Measurements from ENCODE around the gene MDM4.
A peak's percentile ranks its signal among the peaks of the same experiment; 100 is the strongest.
"Not testable (repeated sequence)": the region's sequence is repeated elsewhere in the genome, so short reads cannot be mapped to it uniquely, and the experiment has no call there.

Gene MDM4

DNA sequence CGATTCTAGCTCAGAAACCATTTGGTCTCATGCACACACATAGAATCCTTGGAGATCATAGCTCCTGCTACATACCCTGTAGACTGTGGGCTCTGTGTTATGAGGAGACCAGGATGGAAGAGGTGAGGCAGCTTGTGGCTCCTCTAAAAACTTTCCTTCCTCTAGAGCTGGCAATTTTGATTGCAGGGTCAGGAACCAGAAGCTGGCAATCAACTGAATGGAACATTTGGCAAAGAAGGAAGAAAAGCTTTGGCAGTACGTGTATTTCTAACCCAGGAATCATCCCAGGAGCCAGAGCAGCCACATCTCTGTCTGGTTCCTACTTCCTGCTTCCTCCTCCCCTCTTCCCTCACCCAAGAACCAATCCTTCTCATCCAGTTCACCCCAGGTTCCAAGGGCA is 37.3 kb upstream of the MDM4 start:
- Histone ChIP-seq H3K4me1 (ENCODE audit: insufficient read depth, low read length) (peaks cover 13% of the 10 kb centered on the region), H3K9me3 (ENCODE audit: control insufficient read depth, insufficient read depth, low read length) (no peaks in the 10 kb centered on the region), H3K36me3 (ENCODE audit: insufficient read depth, low read length) (no peaks in the 10 kb centered on the region), H3K9ac (ENCODE audit: low read depth, low read length) (no peak overlapping the region)

DNA sequence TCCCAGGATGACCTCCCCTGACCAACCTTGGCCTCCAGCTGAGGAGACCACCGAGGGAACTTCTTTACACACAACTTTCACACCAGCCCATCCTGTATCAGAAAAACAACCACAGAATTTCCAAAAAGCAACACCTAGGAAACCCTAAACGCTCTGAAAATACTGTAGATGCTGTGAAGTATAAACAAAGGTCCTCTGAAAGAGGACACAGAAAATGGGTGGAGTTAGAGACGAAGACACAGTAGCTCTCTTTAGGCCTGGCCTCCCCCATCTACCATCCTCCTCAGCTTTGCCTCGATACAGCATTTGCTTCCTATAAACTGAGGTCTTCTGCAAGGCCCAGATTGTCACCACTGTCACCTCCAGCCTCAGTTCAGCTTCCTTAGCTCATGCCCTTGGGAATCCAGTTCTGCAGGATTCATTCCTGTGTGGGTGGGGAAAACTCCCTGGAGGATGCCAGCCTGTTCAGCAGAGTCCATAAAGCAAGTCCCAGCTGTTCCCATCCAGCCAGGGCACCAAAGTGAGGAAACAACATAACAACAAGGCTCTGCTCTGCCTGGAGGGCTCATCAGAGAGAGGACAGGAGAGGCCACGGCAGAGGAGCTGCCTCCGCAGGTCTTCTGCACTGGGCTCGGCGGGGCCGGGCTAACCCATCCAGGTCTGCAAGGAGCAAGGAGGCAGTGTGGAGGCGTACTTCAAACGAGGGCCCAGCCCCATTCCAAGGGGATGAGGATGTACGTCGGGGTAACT is 36.6 kb upstream of the MDM4 start:
- H3K9me3 ChIP-seq (ENCODE audit: control insufficient read depth, insufficient read depth, low read length), result no peaks in the 10 kb centered on the region
- no peak overlapping the region for H3K9ac ChIP-seq (ENCODE audit: low read depth, low read length)
- H3K4me1 ChIP-seq (ENCODE audit: insufficient read depth, low read length), result peaks cover 13% of the 10 kb centered on the region
- H3K36me3 ChIP-seq (ENCODE audit: insufficient read depth, low read length), result no peaks in the 10 kb centered on the region

DNA sequence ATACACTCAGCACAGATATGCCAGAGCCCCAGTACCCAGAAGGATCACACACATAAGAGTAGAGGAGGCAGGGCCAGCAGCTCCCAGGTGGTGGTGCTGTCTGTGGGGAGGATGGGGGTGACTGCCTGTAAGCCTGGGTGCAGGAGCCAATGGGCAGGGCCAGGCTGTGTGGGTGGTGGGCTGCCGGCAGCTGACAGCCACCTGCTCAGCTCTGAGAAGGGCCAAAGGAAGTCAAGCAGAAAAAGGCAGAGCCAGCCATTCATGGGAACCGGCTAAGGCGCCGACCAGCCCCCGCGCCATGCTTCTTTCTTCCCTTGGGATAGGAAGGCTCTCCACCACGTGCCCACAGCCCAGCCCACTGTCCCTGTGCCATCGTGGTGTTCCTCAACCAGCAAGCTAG is 35.7 kb upstream of the MDM4 start:
- no peak overlapping the region for H3K9ac ChIP-seq (ENCODE audit: low read depth, low read length)
- H3K9me3 ChIP-seq (ENCODE audit: control insufficient read depth, insufficient read depth, low read length), result no peaks in the 10 kb centered on the region
- H3K36me3 ChIP-seq (ENCODE audit: insufficient read depth, low read length), result no peaks in the 10 kb centered on the region
- peaks cover 13% of the 10 kb centered on the region for H3K4me1 ChIP-seq (ENCODE audit: insufficient read depth, low read length)

DNA sequence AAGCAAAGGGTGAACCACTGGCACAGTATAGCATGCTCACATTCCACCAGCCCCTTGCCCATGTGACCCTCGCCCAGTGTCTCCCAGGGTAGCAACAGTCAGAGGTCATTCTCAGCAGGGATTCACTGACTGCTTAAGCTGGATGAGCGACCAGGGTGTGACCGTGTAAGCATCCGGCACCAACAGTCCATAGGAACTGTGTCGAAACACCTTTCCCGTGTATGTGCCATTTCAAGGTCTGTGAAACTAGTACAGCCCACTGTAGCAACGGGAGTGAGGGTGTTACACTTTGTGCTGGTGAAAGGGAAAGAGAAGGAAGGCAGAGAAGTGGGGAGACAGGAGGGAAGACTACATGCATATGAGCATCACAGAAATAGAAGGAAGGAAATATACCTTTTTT is 32.4 kb upstream of the MDM4 start:
- H3K9ac ChIP-seq (ENCODE audit: low read depth, low read length), result no peak overlapping the region
- H3K36me3 ChIP-seq (ENCODE audit: insufficient read depth, low read length), result no peaks in the 10 kb centered on the region
- H3K4me1 ChIP-seq (ENCODE audit: insufficient read depth, low read length), result peaks cover 13% of the 10 kb centered on the region
- no peaks in the 10 kb centered on the region for H3K9me3 ChIP-seq (ENCODE audit: control insufficient read depth, insufficient read depth, low read length)

DNA sequence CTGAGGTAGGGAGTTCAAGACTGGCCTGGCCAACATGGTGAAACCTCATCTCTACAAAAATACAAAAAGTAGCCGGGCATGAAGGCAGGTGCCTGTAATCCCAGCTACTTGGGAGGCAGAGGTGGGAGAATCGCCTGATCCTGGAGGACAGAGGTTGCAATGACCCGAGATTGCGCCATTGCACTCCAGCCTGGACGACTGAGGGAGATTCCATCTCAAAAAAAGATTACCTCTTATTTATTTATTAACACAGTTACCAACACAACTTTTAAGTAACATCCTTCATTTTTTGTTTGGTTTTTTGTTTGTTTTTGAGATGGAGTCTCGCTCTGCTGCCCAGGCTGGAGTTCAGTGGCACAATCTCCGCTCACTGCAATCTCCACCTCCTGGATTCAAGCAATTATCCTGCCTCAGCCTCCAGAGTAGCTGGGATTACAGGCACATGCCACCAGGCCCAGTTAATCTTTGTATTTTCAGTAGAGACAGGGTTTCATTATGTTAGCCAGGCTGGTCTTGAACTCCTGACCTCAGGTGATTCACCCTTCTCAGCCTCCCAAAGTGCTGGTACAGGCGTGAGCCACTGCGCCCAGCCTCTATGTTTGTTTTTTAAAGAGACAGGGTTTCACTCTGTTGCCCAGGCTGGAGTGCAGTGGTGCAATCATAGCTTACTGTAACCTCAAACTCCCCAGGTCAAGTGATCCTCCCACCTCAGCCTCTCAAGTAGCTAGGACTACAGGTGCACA is 29.5 kb upstream of the MDM4 start:
- not testable (repeated sequence) for H3K4me1 ChIP-seq (ENCODE audit: insufficient read depth, low read length); H3K36me3 ChIP-seq (ENCODE audit: insufficient read depth, low read length); H3K9me3 ChIP-seq (ENCODE audit: control insufficient read depth, insufficient read depth, low read length); H3K9ac ChIP-seq (ENCODE audit: low read depth, low read length)

DNA sequence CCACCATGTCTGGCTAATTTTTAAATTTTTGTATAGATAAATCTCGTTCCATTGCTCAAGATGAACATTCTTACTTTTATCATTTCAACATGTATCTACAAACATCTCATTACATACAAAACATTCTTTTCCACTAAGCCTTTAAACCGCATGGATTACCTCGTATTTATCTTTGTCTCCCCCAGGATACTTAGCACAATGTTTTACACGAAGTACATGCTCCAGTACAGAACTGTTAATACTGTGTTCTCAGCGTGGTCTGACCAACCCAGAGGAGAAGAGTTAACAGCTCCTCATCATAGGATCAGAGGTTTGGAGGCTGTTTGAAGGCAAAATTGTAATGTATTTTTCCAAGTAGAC is 29.0 kb upstream of the MDM4 start:
- H3K36me3 ChIP-seq (ENCODE audit: insufficient read depth, low read length), result no peaks in the 10 kb centered on the region; the same call in 1 of the 2 replicates
- H3K9me3 ChIP-seq (ENCODE audit: control insufficient read depth, insufficient read depth, low read length), result no peaks in the 10 kb centered on the region
- H3K4me1 ChIP-seq (ENCODE audit: insufficient read depth, low read length), result peaks cover 3% of the 10 kb centered on the region; the same call in 1 of the 2 replicates
- no peak overlapping the region for H3K9ac ChIP-seq (ENCODE audit: low read depth, low read length)

DNA sequence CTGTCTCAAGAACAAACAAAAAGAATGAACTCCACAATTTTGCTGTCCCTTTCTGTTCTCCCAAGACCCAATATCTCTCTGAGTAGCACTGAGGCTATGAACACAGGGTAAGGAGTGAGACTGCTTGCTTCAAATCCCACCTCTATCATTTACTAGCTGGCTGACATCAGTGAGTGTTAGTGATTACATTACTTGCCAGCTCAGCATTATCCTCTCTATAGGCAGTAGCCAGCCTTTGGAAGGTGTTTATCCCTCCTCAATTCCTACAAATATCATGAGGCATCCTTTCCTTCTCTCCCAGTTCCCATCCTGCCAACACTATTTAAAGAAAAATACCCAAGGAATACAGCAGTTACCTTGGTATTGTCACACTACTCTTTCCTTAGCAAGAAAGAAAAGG is 24.6 kb upstream of the MDM4 start:
- Histone ChIP-seq H3K9ac (ENCODE audit: low read depth, low read length) (no peak overlapping the region), H3K4me1 (ENCODE audit: insufficient read depth, low read length) (peaks cover 8% of the 10 kb centered on the region), H3K9me3 (ENCODE audit: control insufficient read depth, insufficient read depth, low read length) (no peaks in the 10 kb centered on the region), H3K36me3 (ENCODE audit: insufficient read depth, low read length) (no peaks in the 10 kb centered on the region; the same call in 1 of the 2 replicates)

DNA sequence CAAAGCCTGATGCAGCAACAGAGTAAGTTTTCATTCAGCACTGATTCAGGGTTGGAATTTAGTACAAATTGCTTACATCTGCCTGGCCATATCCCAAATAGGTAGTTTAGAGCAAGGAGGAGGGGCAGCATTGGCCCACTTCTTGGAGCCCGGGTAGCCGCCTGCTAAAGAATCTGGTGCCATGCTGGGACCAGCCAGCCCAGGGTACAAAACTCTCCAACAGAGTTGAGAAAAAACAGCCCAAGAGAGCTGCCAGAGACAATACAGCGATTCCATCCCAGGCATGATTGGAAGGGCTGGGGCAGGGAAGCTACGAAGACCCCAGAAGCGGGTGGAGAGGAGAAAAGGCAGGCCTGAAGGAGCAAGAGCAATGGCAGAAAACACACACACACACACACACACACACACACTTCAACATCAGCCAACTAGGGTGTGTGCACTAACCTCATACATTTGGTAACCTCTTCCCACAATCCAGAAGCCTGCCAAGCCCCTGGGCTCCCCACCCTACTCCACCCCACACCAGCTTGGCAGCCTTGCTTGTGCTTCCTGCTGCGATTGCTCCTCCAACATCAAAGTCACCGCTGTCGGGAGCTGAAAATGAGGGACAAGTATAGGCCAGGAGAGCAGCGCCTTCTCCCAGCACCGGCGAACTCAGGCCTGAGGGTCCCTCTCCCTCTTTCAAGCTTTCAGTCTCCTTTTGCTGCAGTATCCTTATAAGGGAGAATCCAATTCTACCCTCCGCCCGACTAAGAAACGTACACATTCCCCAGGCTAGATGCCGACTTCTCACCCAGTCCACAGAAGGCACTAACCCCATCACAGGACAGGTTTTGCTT is 22.8 kb upstream of the MDM4 start:
- H3K4me1 ChIP-seq (ENCODE audit: insufficient read depth, low read length), result peaks cover 8% of the 10 kb centered on the region
- no peaks in the 10 kb centered on the region for H3K9me3 ChIP-seq (ENCODE audit: control insufficient read depth, insufficient read depth, low read length)
- H3K36me3 ChIP-seq (ENCODE audit: insufficient read depth, low read length), result no peaks in the 10 kb centered on the region; the same call in 1 of the 2 replicates
- peak overlapping the region; percentile 74 for H3K9ac ChIP-seq (ENCODE audit: low read depth, low read length)

DNA sequence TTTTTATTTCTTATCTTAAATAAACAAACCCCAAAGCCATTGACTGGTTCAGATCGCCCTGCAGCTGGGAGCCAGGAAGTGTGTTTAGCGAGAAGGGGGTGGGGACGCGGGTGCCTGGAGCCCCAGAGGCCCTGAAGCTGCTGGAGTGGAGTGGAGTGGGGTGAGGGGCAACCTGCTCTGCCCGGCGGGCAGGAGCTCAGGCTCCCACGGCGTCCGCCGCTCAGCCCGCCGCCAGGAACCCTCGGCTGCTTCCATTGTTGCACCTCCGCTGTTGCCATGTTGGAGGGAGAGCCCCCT is 22.3 kb upstream of the MDM4 start:
- Histone ChIP-seq H3K36me3 (ENCODE audit: insufficient read depth, low read length) (no peaks in the 10 kb centered on the region; the same call in 1 of the 2 replicates), H3K9ac (ENCODE audit: low read depth, low read length) (peak overlapping the region; percentile 74), H3K9me3 (ENCODE audit: control insufficient read depth, insufficient read depth, low read length) (no peaks in the 10 kb centered on the region), H3K4me1 (ENCODE audit: insufficient read depth, low read length) (peaks cover 8% of the 10 kb centered on the region)

DNA sequence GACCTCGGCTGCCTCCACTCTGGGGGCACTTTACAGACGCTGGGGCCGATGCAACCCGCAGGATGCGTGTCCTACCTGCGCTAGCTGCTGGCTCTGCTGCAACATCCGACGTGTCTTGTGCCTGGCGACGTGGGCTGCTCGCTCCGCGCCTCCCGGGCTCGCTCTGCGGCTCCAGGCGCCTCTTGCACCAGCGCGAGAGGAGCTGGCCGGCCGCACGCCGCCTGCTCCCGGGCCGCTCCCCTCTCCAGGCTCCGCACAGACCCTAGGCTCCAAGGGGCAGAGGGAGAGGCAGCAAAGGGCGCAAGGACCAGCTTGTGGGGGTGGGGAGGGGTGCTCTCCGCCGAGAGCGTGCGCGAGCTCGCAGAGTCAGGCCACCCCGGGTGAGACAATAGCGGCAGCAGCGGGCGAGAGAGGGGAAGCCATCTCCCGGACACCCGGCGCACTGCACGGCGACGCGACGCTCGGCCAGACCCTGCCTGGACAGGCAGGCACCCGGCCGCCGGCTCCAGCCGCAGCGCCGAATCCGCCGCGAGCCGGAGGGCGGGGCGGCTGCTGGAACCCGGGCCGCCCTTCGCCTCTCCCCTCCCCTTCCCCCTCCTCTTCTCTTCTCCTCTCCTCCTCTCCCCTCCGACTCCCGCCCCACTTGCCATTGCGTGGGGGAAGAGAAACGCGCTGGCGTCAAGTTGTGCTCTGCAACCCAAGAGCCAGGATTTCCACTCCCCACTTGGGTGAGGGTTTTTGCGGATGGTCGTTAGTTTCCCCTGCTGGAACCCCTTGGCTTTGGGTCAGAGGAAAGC is 21.7 kb upstream of the MDM4 start, which contains the start of gene PIK3C2B:
TSS of gene PIK3C2B (minus strand) at position 525 of the 797 bp plus-strand sequence. CDS start 25,003 bp downstream, outside the sequence.
- Histone ChIP-seq H3K9me3 (ENCODE audit: control insufficient read depth, insufficient read depth, low read length) (no peaks in the 10 kb centered on the region), H3K36me3 (ENCODE audit: insufficient read depth, low read length) (no peaks in the 10 kb centered on the region; the same call in 1 of the 2 replicates), H3K9ac (ENCODE audit: low read depth, low read length) (peak within 1 kb of the TSS; percentile 74), H3K4me1 (ENCODE audit: insufficient read depth, low read length) (peaks cover 8% of the 10 kb centered on the region)

DNA sequence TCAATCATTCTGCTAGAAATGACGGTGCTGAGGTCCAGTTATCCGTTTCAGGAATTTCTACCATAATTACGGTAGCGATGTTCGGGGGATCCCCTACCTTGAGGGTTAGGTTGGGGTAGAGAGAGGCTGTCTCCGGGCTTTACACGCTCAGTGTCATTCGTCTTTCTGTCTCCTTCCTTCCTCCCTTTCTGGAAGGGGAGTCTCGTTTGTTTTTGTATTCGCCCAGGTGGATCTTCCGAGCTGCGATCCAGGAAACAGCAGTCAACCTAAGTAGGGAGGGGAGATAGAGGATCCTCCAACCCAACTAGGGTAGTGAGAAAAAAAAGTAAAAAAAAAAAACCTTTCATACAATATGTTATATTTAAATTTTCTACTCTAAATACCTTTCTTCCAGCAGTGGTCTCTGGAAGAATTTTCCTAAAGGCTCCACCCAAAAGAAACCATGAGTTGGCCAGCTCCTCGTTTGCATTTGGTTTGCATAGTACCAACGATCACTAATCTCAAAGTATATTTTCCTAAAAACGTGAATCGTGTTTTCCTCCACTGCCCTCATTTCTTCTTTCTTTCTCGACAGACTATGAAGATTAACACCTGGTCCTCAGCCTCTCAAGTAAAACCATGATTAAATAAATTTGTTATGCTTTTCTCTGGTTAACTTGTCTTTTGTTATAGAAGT is 21.0 kb upstream of the MDM4 start:
- Histone ChIP-seq H3K9ac (ENCODE audit: low read depth, low read length) (peak overlapping the region; percentile 74), H3K9me3 (ENCODE audit: control insufficient read depth, insufficient read depth, low read length) (no peaks in the 10 kb centered on the region), H3K36me3 (ENCODE audit: insufficient read depth, low read length) (no peaks in the 10 kb centered on the region), H3K4me1 (ENCODE audit: insufficient read depth, low read length) (peaks cover 8% of the 10 kb centered on the region)

DNA sequence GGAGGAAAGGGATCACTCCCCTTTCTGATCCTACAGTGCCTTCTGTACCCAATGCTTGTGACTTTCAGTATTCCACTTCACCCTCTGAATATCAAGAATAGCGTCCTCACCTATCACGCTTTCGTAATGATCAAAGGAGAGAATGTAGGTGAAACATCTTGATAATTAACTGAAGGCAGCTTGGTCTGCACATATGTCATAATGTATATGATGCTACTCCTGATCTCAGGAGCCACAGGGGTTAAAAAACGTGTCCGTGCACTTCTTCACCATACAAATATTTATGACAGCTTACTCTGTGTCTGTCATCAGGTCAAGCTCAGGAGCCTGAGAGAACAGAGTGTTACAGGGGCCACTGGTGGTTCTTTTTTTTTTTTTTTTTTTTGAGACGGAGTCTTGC is 20.4 kb upstream of the MDM4 start:
- Histone ChIP-seq H3K36me3 (ENCODE audit: insufficient read depth, low read length) (no peaks in the 10 kb centered on the region), H3K9me3 (ENCODE audit: control insufficient read depth, insufficient read depth, low read length) (no peaks in the 10 kb centered on the region), H3K9ac (ENCODE audit: low read depth, low read length) (no peak overlapping the region), H3K4me1 (ENCODE audit: insufficient read depth, low read length) (peaks cover 8% of the 10 kb centered on the region)

DNA sequence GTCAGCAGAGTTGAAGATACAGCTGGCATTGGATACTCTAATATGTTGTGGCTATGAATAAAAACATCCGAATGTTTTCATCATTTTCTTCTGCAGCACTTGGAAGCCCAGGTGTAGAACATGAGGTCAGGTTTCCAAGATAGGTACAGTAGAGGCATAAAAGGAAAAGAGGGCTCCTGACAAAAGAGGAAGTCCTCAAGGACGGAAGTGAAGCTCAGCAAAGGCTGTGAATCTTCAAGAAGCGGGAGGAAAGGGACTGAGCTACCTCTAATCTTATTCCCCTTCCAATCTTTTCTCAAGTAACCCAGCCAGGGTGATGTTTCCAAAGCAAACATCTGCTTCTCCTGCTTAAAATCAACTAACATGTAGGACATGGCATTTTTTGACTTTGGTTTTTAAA is 17.2 kb upstream of the MDM4 start:
- Histone ChIP-seq H3K36me3 (ENCODE audit: insufficient read depth, low read length) (no peaks in the 10 kb centered on the region), H3K9ac (ENCODE audit: low read depth, low read length) (no peak overlapping the region), H3K4me1 (ENCODE audit: insufficient read depth, low read length) (peaks cover 8% of the 10 kb centered on the region; the same call in 1 of the 2 replicates), H3K9me3 (ENCODE audit: control insufficient read depth, insufficient read depth, low read length) (no peaks in the 10 kb centered on the region)

Measured in ES-I3 (cell line).